Stomach (tissue), 9 donors: ENCODE measurements around the gene RGPD8. TPM values are rescaled to one million over a fixed set of nuclear protein-coding genes. Genes with fewer than 3 reads are reported as not detected.

Source experiments
- DNase-seq, 2 donors: peaks; one replicate each; pipeline versions ENCODE4 v3.0.0 to v3.0.0-alpha.2; 2013 to 2019
- H3K27ac ChIP-seq, 5 donors: fragments of 200-600 bp in 4 of 5; sonication (generic) in 4 of 5; one replicate each; pipeline ENCODE4 v1.5.1; 2013 to 2019; ENCODE audit warnings: mild to moderate bottlenecking in 1 of 5, moderate library complexity in 1 of 5
- H3K27me3 ChIP-seq, 3 donors: fragments of 200-600 bp; sonication (generic); one replicate each; pipeline ENCODE4 v1.5.1; 2017 to 2019; ENCODE audit warnings: mixed run types in 1 of 3
- H3K36me3 ChIP-seq, 4 donors: fragments of 200-600 bp; sonication (generic); 1 replicate in 3 of 4; 2 replicates in 1 of 4; pipeline ENCODE4 v1.5.1; 2016 to 2019
- H3K4me1 ChIP-seq, 4 donors: fragments of 200-600 bp; sonication (generic); one replicate each; pipeline ENCODE4 v1.5.1; 2016 to 2019
- H3K4me3 ChIP-seq, 4 donors: fragments of 200-600 bp; sonication (generic) in 3 of 4; one replicate each; pipeline ENCODE4 v1.5.1; 2016 to 2019; ENCODE audit warnings: mild to moderate bottlenecking in 1 of 4
- H3K9me3 ChIP-seq, 4 donors: fragments of 200-600 bp; sonication (generic); one replicate each; pipeline ENCODE4 v1.5.1; 2016 to 2019
- CTCF ChIP-seq, 7 experiments: fragments of 450-650 bp in 4 of 7; fragments of 200-600 bp in 3 of 7; sonication (generic) in 3 of 7; IDR thresholded peaks; one replicate each; pipeline ENCODE4 v1.5.1; 2016 to 2019; ENCODE audit warnings: antibody characterized with exemption in 7 of 7, control low read depth in 2 of 7, mild to moderate bottlenecking in 1 of 7
- EP300 ChIP-seq: sonication (generic); formaldehyde crosslinking; IDR thresholded peaks from one replicate; pipeline ENCODE4 v1.6.1; 2017; ENCODE audit warnings: antibody characterized with exemption
- POLR2A ChIP-seq, 4 donors: fragments of 450-650 bp; IDR thresholded peaks; one replicate each; pipeline ENCODE4 v1.6.1; 2016; ENCODE audit warnings: antibody characterized with exemption in 4 of 4, control low read depth in 2 of 4, mild to moderate bottlenecking in 1 of 4, moderate library complexity in 1 of 4
- POLR2AphosphoS5 ChIP-seq, 3 donors: sonication (generic); formaldehyde crosslinking; IDR thresholded peaks; one replicate each; pipeline ENCODE4 v1.6.1; 2016; ENCODE audit warnings: antibody characterized with exemption in 3 of 3
- WGBS, 5 donors: extraction: QIAGEN DNeasy Blood & Tissue Kit in 3 of 5; methylation state at CpG; one replicate each; pipeline versions ENCODE4 v1.1.5 to v1.1.7; 2013 to 2018; 5-methylcytosine and 5-hydroxymethylcytosine counted together
- intact Hi-C: fragments of 100-400 bp; cut with DNase I; formaldehyde crosslinking; loops from one replicate; pipeline ENCODE4 v1.15.1; 2023; ENCODE audit warnings: low total_unique reads
- polyA plus RNA-seq, 3 donors: library from polyadenylated mRNA; stranded (reverse); fragments of 200-250 nt; gene quantifications; one replicate each; pipeline ENCODE4 v1.2.3, GENCODE V29; 2013
- small RNA-seq, 4 donors: library from RNA; depleted of rRNA; stranded (forward); fragments of <200 nt; gene quantifications; one replicate each; pipeline ENCODE3, GENCODE V24; 2016
- total RNA-seq, 5 donors: library from RNA; depleted of rRNA; stranded (reverse); fragments of >200 nt; gene quantifications; one replicate each; pipeline versions ENCODE4 v1.1.0 to v1.2.3, GENCODE V29; 2014 to 2016
- donor health status: healthy with polysubstance abuse.
- donor health status: Bipolar disorder and iron deficiency.
- donor health status: healthy.

RGPD8 gene
- total and polyA plus RNA-seq, 8 donors = 0.31 to 54.3 (median 17.1) TPM; not detected in 1

DNA sequence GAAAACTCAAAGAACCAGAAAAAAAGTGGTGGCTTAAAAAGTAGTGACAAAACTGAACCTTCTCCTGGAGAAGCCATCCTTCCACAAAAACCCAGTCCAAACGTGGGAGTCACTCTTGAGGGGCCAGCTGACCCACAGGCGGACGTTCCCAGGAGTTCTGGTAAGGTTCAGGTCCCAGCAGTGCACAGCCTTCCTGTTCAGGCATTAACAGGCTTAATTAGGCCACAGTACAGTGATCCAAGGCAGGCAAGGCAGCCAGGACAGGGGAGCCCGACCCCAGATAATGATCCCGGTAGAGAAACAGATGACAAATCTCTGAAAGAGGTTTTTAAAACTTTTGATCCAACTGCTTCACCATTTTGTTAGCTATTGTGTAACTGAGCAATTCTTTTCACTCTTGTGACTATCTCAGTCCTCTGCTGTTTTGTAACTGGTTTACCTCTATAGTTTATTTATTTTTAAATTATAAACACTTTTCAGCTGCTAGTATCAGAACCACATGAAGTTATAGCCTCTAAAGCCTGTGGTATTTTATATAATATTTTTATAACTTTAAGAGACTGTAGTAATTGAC is 101.2 kb downstream of the RGPD8 start:
- intact Hi-C loops = no loop called here
- Histone ChIP-seq H3K9me3 (no peaks in the 10 kb centered on the region), H3K27me3 (no peaks in the 10 kb centered on the region), H3K27ac (no peak overlapping the region), H3K4me1 (no peaks in the 10 kb centered on the region), H3K4me3 (no peak overlapping the region), H3K36me3 (peaks cover 10 to 49% (median 32%) of the 10 kb centered on the region in 4 donors)
- no peak for DNase-seq
- no peak for TF ChIP-seq CTCF (IDR thresholded peaks at IDR 0.05)
- TF ChIP-seq POLR2A (IDR thresholded peaks at IDR 0.05) = no peak
- no peak for TF ChIP-seq EP300
- TF ChIP-seq POLR2AphosphoS5 (IDR thresholded peaks at IDR 0.05) = no peak
- 64 to 83% (median 81%) methylated on average over 5 of the region's 5 CpGs for WGBS, 5 donors

DNA sequence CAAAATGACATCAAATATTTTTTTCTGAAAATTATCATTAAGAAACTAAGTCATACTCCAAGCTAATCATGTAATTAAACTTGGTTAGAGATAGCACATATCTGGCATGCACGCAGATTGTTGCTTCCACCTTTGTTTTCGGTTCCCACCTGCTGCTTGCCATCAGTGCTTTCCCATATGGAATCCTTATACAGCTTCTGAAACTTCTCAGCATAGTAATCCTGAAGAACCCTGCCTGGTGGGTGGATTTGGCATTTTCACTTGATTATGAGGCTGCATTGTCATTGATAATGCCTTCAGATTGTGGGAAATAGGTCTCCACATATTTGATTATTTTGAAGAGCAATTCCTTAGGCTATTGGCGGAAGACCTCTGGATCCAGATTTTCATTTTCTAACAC is 110.5 kb downstream of the RGPD8 start:
- peaks cover 1 to 63% (median 50%) of the 10 kb centered on the region in 4 donors for H3K36me3 ChIP-seq
- H3K4me3 ChIP-seq = no peak overlapping the region
- intact Hi-C loops = no loop called here
- TF ChIP-seq POLR2AphosphoS5 (IDR thresholded peaks at IDR 0.05) (no peak), EP300 (no peak), POLR2A (IDR thresholded peaks at IDR 0.05) (no peak), CTCF (IDR thresholded peaks at IDR 0.05) (no peak)
- H3K27me3 ChIP-seq = no peaks in the 10 kb centered on the region
- H3K4me1 ChIP-seq = no peaks in the 10 kb centered on the region
- 85 to 93% (median 90%) methylated on average over 3 of the region's 3 CpGs for WGBS, 5 donors
- H3K9me3 ChIP-seq = no peaks in the 10 kb centered on the region
- DNase-seq = no peak
- H3K27ac ChIP-seq = no peak overlapping the region

GRCh38 chr2:112321375-112322320 is 111.8 kb downstream of the RGPD8 start:
- intact Hi-C loops = no loop called here
- TF ChIP-seq EP300 = no peak
- no peak for TF ChIP-seq POLR2AphosphoS5 (IDR thresholded peaks at IDR 0.05)
- TF ChIP-seq POLR2A (IDR thresholded peaks at IDR 0.05) = no peak
- TF ChIP-seq CTCF (IDR thresholded peaks at IDR 0.05) = no peak
- 89 to 98% (median 92%) methylated on average over 3 of the region's 3 CpGs for WGBS, 5 donors

More at GRCh38 chr2:112321375-112322320, 111.8 kb downstream of the RGPD8 start:
- Histone ChIP-seq H3K4me3 (no peak overlapping the region), H3K4me1 (peaks cover 0 to 3% (median 0%) of the 10 kb centered on the region in 4 donors), H3K9me3 (no peaks in the 10 kb centered on the region), H3K36me3 (peaks cover 0 to 61% (median 45%) of the 10 kb centered on the region in 4 donors), H3K27me3 (no peaks in the 10 kb centered on the region), H3K27ac (no peak overlapping the region)
- no peak for DNase-seq

Small RNA genes within 50 kb of the gene (small RNA-seq; reads per million reads assigned to genes)
- 0 reads per million in 4 donors for gene AC115115.1

Other genes starting within 250 kb of the RGPD8 start
- 100 to 1,000 TPM in 1 of 5 donors, 10 to 100 TPM in 2, 1 to 10 TPM in 2; 7.8 to 117 (median 10.5) TPM for gene ZC3H8, start 178.6 kb downstream of the RGPD8 start, total RNA-seq
- 1 to 10 TPM; 3.9 to 7.3 (median 6.4) TPM for gene ZC3H8, start 178.6 kb downstream of the RGPD8 start, polyA plus RNA-seq
- gene ZC3H6, start 158.0 kb downstream of the RGPD8 start, total RNA-seq = 10 to 100 TPM in 2 of 5 donors, 1 to 10 TPM in 3; 1.2 to 15.6 (median 8.0) TPM
- gene ZC3H6, start 158.0 kb downstream of the RGPD8 start, polyA plus RNA-seq = 1 to 10 TPM in 2 of 3 donors, under 1 TPM in 1; 0.61 to 1.6 (median 1.2) TPM
- 10 to 100 TPM in 2 of 5 donors, 1 to 10 TPM in 3; 2.7 to 26.5 (median 5.3) TPM for gene TTL, start 48.5 kb upstream of the RGPD8 start, total RNA-seq
- gene TTL, start 48.5 kb upstream of the RGPD8 start, polyA plus RNA-seq = 1 to 10 TPM; 5.2 to 9.7 (median 6.7) TPM
- gene POLR1B, start 108.8 kb upstream of the RGPD8 start, total RNA-seq = 10 to 100 TPM; 10.4 to 42.9 (median 16.9) TPM
- 1 to 10 TPM; 2.7 to 4.2 (median 3.9) TPM for gene POLR1B, start 108.8 kb upstream of the RGPD8 start, polyA plus RNA-seq
- 100 to 1,000 TPM in 1 of 5 donors, 10 to 100 TPM in 3, 1 to 10 TPM in 1; 9.5 to 111 (median 28.0) TPM for gene CHCHD5, start 151.0 kb upstream of the RGPD8 start, total RNA-seq
- gene CHCHD5, start 151.0 kb upstream of the RGPD8 start, polyA plus RNA-seq = 10 to 100 TPM; 51.0 to 61.5 (median 59.7) TPM
- 10 to 100 TPM; 17.5 to 63.8 (median 49.0) TPM for gene SLC20A1, start 212.3 kb upstream of the RGPD8 start, total RNA-seq
- gene SLC20A1, start 212.3 kb upstream of the RGPD8 start, polyA plus RNA-seq = 10 to 100 TPM in 1 of 3 donors, 1 to 10 TPM in 2; 9.0 to 11.3 (median 9.6) TPM